ENCODE results near the gene PARP12. TPM values are rescaled to one million over a fixed set of nuclear protein-coding genes. Genes with fewer than 3 reads are reported as not detected.

PARP12 gene
- total RNA-seq, 2 experiments from 2014 or later, result 25.7 to 28.7 TPM

GRCh38 chr7:140022582-140023211 lies 40.1 kb downstream of the PARP12 start:
- H3K36me3 Mint-ChIP-seq (ENCODE audit: low read depth), result peaks cover 10% of the 10 kb centered on the region
- ChIA-PET POLR2A (no interaction called here), CTCF (interaction anchor here (0.6 to 0.8 kb wide), 2 partner anchors 296 to 418 kb away, joined by 3 read pairs; no protein-coding TSS in a partner anchor)
- intact Hi-C loops (cut with DNase I, micrococcal nuclease), result no loop called here
- H3K9me3 Mint-ChIP-seq (ENCODE audit: low read depth), result no peaks in the 10 kb centered on the region
- no peaks in the 10 kb centered on the region for H3K4me1 Mint-ChIP-seq
- H3K27me3 Mint-ChIP-seq, result no peaks in the 10 kb centered on the region
- no peak overlapping the region for H3K4me3 Mint-ChIP-seq
- ATAC-seq (no peak), DNase-seq (no peak)
- no peak overlapping the region for H3K27ac Mint-ChIP-seq

GRCh38 chr7:140021603-140022002 lies 41.1 kb downstream of the PARP12 start:
- peaks cover 10% of the 10 kb centered on the region for H3K36me3 Mint-ChIP-seq (ENCODE audit: low read depth)
- DNase-seq (no peak), ATAC-seq (no peak)
- no peak overlapping the region for H3K27ac Mint-ChIP-seq
- POLR2A ChIA-PET, result no interaction called here
- H3K4me3 Mint-ChIP-seq, result no peak overlapping the region
- CTCF ChIA-PET, result interaction anchor here (0.6 to 0.8 kb wide), 2 partner anchors 297 to 417 kb away, joined by 3 read pairs; no protein-coding TSS in a partner anchor
- H3K4me1 Mint-ChIP-seq, result no peaks in the 10 kb centered on the region
- H3K9me3 Mint-ChIP-seq (ENCODE audit: low read depth), result no peaks in the 10 kb centered on the region
- intact Hi-C loops (cut with DNase I, micrococcal nuclease), result no loop called here
- H3K27me3 Mint-ChIP-seq, result no peaks in the 10 kb centered on the region

- no peaks in the 10 kb centered on the region for H3K4me1 Mint-ChIP-seq
- CTCF ChIA-PET, result interaction anchor here (0.9 kb wide), 1 partner anchor 585 kb away, joined by 3 read pairs; no protein-coding TSS in a partner anchor
- H3K9me3 Mint-ChIP-seq (ENCODE audit: low read depth), result no peaks in the 10 kb centered on the region
- no peak overlapping the region for H3K4me3 Mint-ChIP-seq
- intact Hi-C loops (cut with DNase I, micrococcal nuclease), result loop anchor here in 1 of 2 experiments (10.0 kb wide), 1 partner anchor 285 kb away; no protein-coding TSS in a partner anchor
- DNase-seq (no peak), ATAC-seq (no peak)
- no peak overlapping the region for H3K27ac Mint-ChIP-seq
- H3K27me3 Mint-ChIP-seq, result no peaks in the 10 kb centered on the region
- POLR2A ChIA-PET, result interaction anchor here (0.7 kb wide), 1 partner anchor 14 kb away, joined by 3 read pairs; no protein-coding TSS in a partner anchor
- H3K36me3 Mint-ChIP-seq (ENCODE audit: low read depth), result peaks cover 9% of the 10 kb centered on the region
Measured at GRCh38 chr7:140019606-140020005, 43.1 kb downstream of the PARP12 start.

- Mint-ChIP-seq H3K4me1 (no peaks in the 10 kb centered on the region), H3K36me3 (ENCODE audit: low read depth) (peaks cover 5% of the 10 kb centered on the region), H3K27me3 (no peaks in the 10 kb centered on the region), H3K27ac (no peak overlapping the region), H3K4me3 (no peak overlapping the region), H3K9me3 (ENCODE audit: low read depth) (no peaks in the 10 kb centered on the region)
- DNase-seq, result no peak
- POLR2A ChIA-PET, result interaction anchor here (0.7 kb wide), 1 partner anchor 14 kb away, joined by 3 read pairs; no protein-coding TSS in a partner anchor
- CTCF ChIA-PET, result interaction anchor here (0.8 to 1.6 kb wide), 4 partner anchors 401 to 585 kb away, joined by 3 to 5 read pairs (median 4); no protein-coding TSS in a partner anchor
- no peak for ATAC-seq
- intact Hi-C loops (cut with DNase I, micrococcal nuclease), result loop anchor here in 1 of 2 experiments (10.0 kb wide), 1 partner anchor 286 kb away; no protein-coding TSS in a partner anchor
Measured at GRCh38 chr7:140019172-140019571, 43.6 kb downstream of the PARP12 start.

- Mint-ChIP-seq H3K9me3 (ENCODE audit: low read depth) (no peaks in the 10 kb centered on the region), H3K36me3 (ENCODE audit: low read depth) (peaks cover 3% of the 10 kb centered on the region), H3K27ac (no peak overlapping the region), H3K4me3 (no peak overlapping the region), H3K27me3 (no peaks in the 10 kb centered on the region), H3K4me1 (no peaks in the 10 kb centered on the region)
- intact Hi-C loops (cut with DNase I, micrococcal nuclease), result loop anchor here in 1 of 2 experiments (10.0 kb wide), 1 partner anchor 286 kb away; no protein-coding TSS in a partner anchor
- ATAC-seq (no peak), DNase-seq (no peak)
- ChIA-PET POLR2A (interaction anchor here (0.7 kb wide), 1 partner anchor 13 kb away, joined by 3 read pairs; no protein-coding TSS in a partner anchor), CTCF (interaction anchor here (0.5 to 1.6 kb wide), 6 partner anchors 16 to 584 kb away, joined by 3 to 5 read pairs (median 4); no protein-coding TSS in a partner anchor)
Measured at GRCh38 chr7:140018125-140019043, 44.4 kb downstream of the PARP12 start.

GRCh38 chr7:140017543-140017942 lies 45.2 kb downstream of the PARP12 start:
- ATAC-seq, result no peak
- ChIA-PET POLR2A (no interaction called here), CTCF (interaction anchor here (0.5 to 1.6 kb wide), 3 partner anchors 15 to 423 kb away, joined by 3 to 4 read pairs (median 4); no protein-coding TSS in a partner anchor)
- Mint-ChIP-seq H3K9me3 (ENCODE audit: low read depth) (no peaks in the 10 kb centered on the region), H3K27ac (no peak overlapping the region), H3K36me3 (ENCODE audit: low read depth) (peaks cover 3% of the 10 kb centered on the region), H3K4me1 (no peaks in the 10 kb centered on the region), H3K4me3 (no peak overlapping the region), H3K27me3 (no peaks in the 10 kb centered on the region)
- no peak for DNase-seq
- intact Hi-C loops (cut with DNase I, micrococcal nuclease), result loop anchor here in 1 of 2 experiments (10.0 kb wide), 1 partner anchor 287 kb away; no protein-coding TSS in a partner anchor

- Mint-ChIP-seq H3K36me3 (ENCODE audit: low read depth) (peaks cover 3% of the 10 kb centered on the region), H3K4me1 (no peaks in the 10 kb centered on the region), H3K27ac (no peak overlapping the region), H3K27me3 (no peaks in the 10 kb centered on the region), H3K9me3 (ENCODE audit: low read depth) (no peaks in the 10 kb centered on the region), H3K4me3 (no peak overlapping the region)
- ChIA-PET CTCF (interaction anchor here (0.5 to 1.4 kb wide), 5 partner anchors 11 to 992 kb away, joined by 3 to 4 read pairs (median 4); no protein-coding TSS in a partner anchor), POLR2A (no interaction called here)
- ATAC-seq (no peak), DNase-seq (no peak)
- intact Hi-C loops (cut with DNase I, micrococcal nuclease), result loop anchor here in 1 of 2 experiments (10.0 kb wide), 1 partner anchor 288 kb away; no protein-coding TSS in a partner anchor
Measured at GRCh38 chr7:140017034-140017433, 45.7 kb downstream of the PARP12 start.

GRCh38 chr7:140016540-140016939 lies 46.2 kb downstream of the PARP12 start:
- Mint-ChIP-seq H3K36me3 (ENCODE audit: low read depth) (no peaks in the 10 kb centered on the region), H3K27ac (no peak overlapping the region), H3K4me1 (no peaks in the 10 kb centered on the region), H3K9me3 (ENCODE audit: low read depth) (no peaks in the 10 kb centered on the region), H3K4me3 (no peak overlapping the region), H3K27me3 (no peaks in the 10 kb centered on the region)
- POLR2A ChIA-PET, result no interaction called here
- ATAC-seq (no peak), DNase-seq (no peak)
- intact Hi-C loops (cut with DNase I, micrococcal nuclease), result loop anchor here in 1 of 2 experiments (10.0 kb wide), 1 partner anchor 288 kb away; no protein-coding TSS in a partner anchor
- CTCF ChIA-PET, result interaction anchor here (0.9 to 1.4 kb wide), 3 partner anchors 10 to 33 kb away, joined by 3 to 4 read pairs (median 4); no protein-coding TSS in a partner anchor

- POLR2A ChIA-PET, result no interaction called here
- H3K27ac Mint-ChIP-seq, result no peak overlapping the region
- DNase-seq, result no peak
- H3K4me3 Mint-ChIP-seq, result no peak overlapping the region
- H3K4me1 Mint-ChIP-seq, result no peaks in the 10 kb centered on the region
- no peaks in the 10 kb centered on the region for H3K36me3 Mint-ChIP-seq (ENCODE audit: low read depth)
- no peak for ATAC-seq
- CTCF ChIA-PET, result interaction anchor here (0.6 to 1.4 kb wide), 2 partner anchors 9 to 216 kb away, joined by 3 read pairs; no protein-coding TSS in a partner anchor
- intact Hi-C loops (cut with DNase I, micrococcal nuclease), result loop anchor here in 1 of 2 experiments (10.0 kb wide), 1 partner anchor 289 kb away; no protein-coding TSS in a partner anchor
- H3K9me3 Mint-ChIP-seq (ENCODE audit: low read depth), result no peaks in the 10 kb centered on the region
- H3K27me3 Mint-ChIP-seq, result no peaks in the 10 kb centered on the region
Measured at GRCh38 chr7:140015471-140015970, 47.2 kb downstream of the PARP12 start.

GRCh38 chr7:140014123-140014522 lies 48.6 kb downstream of the PARP12 start:
- intact Hi-C loops (cut with DNase I, micrococcal nuclease), result loop anchor here in 1 of 2 experiments (10.0 kb wide), 1 partner anchor 291 kb away; no protein-coding TSS in a partner anchor
- Mint-ChIP-seq H3K27me3 (no peaks in the 10 kb centered on the region), H3K9me3 (ENCODE audit: low read depth) (no peaks in the 10 kb centered on the region), H3K27ac (no peak overlapping the region), H3K4me3 (no peak overlapping the region), H3K4me1 (no peaks in the 10 kb centered on the region), H3K36me3 (ENCODE audit: low read depth) (no peaks in the 10 kb centered on the region)
- DNase-seq (no peak), ATAC-seq (no peak)
- ChIA-PET POLR2A (no interaction called here), CTCF (no interaction called here)
